ENCODE results near the gene EIPR1. TPM values are rescaled to one million over a fixed set of nuclear protein-coding genes. Genes with fewer than 3 reads are reported as not detected.

The EIPR1 gene
- total RNA-seq, 1 experiment from 2014 or later, result 27.8 TPM

DNA sequence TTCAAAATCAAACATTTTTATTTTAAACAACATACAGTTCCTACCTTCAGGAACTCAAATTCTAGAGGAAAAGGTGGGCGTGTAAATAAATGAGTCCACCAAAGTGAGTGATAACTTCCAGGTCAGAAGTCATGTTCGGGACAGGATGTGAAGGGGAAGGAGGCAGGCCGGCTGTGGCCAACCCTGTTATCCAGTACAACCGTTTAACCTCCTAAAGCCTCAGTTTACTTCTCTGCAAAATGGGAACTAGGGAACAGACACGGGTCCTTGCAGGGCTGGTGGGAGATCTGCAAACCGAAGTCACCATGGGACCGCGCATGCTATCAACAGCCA, 373 bp downstream of the EIPR1 start:
- Histone ChIP-seq H3K14ac (ENCODE audit: insufficient read depth, low read length) (peak overlapping the region; percentile 79), H2BK15ac (ENCODE audit: low read depth, low read length) (no peak overlapping the region), H3K4me2 (ENCODE audit: insufficient read depth, insufficient read length, low read length) (peak overlapping the region; percentile 78), H3K23ac (ENCODE audit: insufficient read length, low read depth, low read length) (no peak overlapping the region), H3K79me1 (ENCODE audit: insufficient read depth, low read depth, low read length, poor library complexity, severe bottlenecking) (peaks cover 6% of the 10 kb centered on the region), H3K56ac (ENCODE audit: insufficient read length, low read depth, low read length) (no peak overlapping the region), H3K4me1 (ENCODE audit: insufficient read depth, low read length) (peaks cover 2% of the 10 kb centered on the region; the same call in 1 of the 2 replicates), H2BK20ac (ENCODE audit: low read depth, low read length, poor library complexity, severe bottlenecking) (no peak overlapping the region), H3K27me3 (ENCODE audit: insufficient read depth, low read length) (no peaks in the 10 kb centered on the region), H3T11ph (ENCODE audit: low read length) (no peak overlapping the region), H2AK5ac (ENCODE audit: insufficient read length, low read length) (no peak overlapping the region), H2BK5ac (ENCODE audit: insufficient read length, low read length) (no peak overlapping the region), H3K9ac (ENCODE audit: extremely low read depth, insufficient read length, low read length) (peak overlapping the region; percentile 71), H3K79me2 (ENCODE audit: insufficient read depth, low read length) (peaks cover 5% of the 10 kb centered on the region; the same call in 1 of the 2 replicates), H3K18ac (ENCODE audit: insufficient read length, low read depth, low read length) (peak overlapping the region; percentile 28), H3K27ac (ENCODE audit: insufficient read length, low read depth, low read length) (no peak overlapping the region), H2BK120ac (ENCODE audit: low read depth, low read length, poor library complexity, severe bottlenecking) (no peak overlapping the region), H4K91ac (ENCODE audit: insufficient read length, low read depth, low read length) (no peak overlapping the region), H3K9me3 (ENCODE audit: control insufficient read depth, low read depth, low read length) (no peaks in the 10 kb centered on the region), H4K20me1 (ENCODE audit: control insufficient read depth, insufficient read depth, insufficient read length) (no peaks in the 10 kb centered on the region), H3K4ac (ENCODE audit: low read depth, low read length) (no peak overlapping the region), H4K5ac (ENCODE audit: insufficient read length, low read depth, low read length) (no peak overlapping the region), H2BK12ac (ENCODE audit: insufficient read length, low read depth, low read length) (no peak overlapping the region), H2AFZ (ENCODE audit: low read length) (no peak overlapping the region), H4K8ac (replicated peaks; ENCODE audit: insufficient read length, low read depth, low read length) (no peak overlapping the region), H3K23me2 (ENCODE audit: insufficient read length, low read depth, low read length, poor library complexity, severe bottlenecking) (peaks cover 9% of the 10 kb centered on the region)
- no peaks in the 10 kb centered on the region for H3K27me3 Mint-ChIP-seq (ENCODE audit: low read depth)
- TF ChIP-seq, protein P1, sequence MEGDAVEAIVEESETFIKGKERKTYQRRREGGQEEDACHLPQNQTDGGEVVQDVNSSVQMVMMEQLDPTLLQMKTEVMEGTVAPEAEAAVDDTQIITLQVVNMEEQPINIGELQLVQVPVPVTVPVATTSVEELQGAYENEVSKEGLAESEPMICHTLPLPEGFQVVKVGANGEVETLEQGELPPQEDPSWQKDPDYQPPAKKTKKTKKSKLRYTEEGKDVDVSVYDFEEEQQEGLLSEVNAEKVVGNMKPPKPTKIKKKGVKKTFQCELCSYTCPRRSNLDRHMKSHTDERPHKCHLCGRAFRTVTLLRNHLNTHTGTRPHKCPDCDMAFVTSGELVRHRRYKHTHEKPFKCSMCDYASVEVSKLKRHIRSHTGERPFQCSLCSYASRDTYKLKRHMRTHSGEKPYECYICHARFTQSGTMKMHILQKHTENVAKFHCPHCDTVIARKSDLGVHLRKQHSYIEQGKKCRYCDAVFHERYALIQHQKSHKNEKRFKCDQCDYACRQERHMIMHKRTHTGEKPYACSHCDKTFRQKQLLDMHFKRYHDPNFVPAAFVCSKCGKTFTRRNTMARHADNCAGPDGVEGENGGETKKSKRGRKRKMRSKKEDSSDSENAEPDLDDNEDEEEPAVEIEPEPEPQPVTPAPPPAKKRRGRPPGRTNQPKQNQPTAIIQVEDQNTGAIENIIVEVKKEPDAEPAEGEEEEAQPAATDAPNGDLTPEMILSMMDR (conservative IDR thresholded peaks at IDR 0.05), result no peak
- H3K4me1 Mint-ChIP-seq, result peaks cover 21 to 27% of the 10 kb centered on the region in 2 experiments
- DNase-seq, result no peak
- no CpG with 5 or more reads among the region's 8 CpGs for WGBS (ENCODE audit: extremely low coverage, insufficient read length, low lambda C conversion rate)
- peak overlapping the region; percentile 97 for H3K4me3 Mint-ChIP-seq
- peaks cover 8 to 11% (median 10%) of the 10 kb centered on the region in 3 experiments for H3K36me3 Mint-ChIP-seq (ENCODE audit: insufficient read depth in 1 of 3, low read depth in 3 of 3)
- peak overlapping the region; percentile 87 to 98 (median 97); a peak in 5 of 7 replicates for H3K27ac Mint-ChIP-seq
- H3K9me3 Mint-ChIP-seq, result peaks cover 0 to 2% of the 10 kb centered on the region in 2 experiments; a peak in 1 of 5 replicates
